Activated B cell treated with CpG ODN at 0.5 μM for 24 hours (primary cell): ENCODE measurements around the gene RAB11FIP4. TPM values are rescaled to one million over a fixed set of nuclear protein-coding genes. Genes with fewer than 3 reads are reported as not detected.

Experiments
- ATAC-seq: fragments of 200-7000 bp; cut with Tn5 transposase; one replicate; pipeline ENCODE4 v1.10.0; 2021; ENCODE audit warnings: low read depth, mild to moderate bottlenecking, moderate library complexity
- CTCF ChIA-PET: fragments of 350-600 bp; sonication (Branson Sonifier 250); formaldehyde crosslinking; loops from one replicate; lab custom pipeline; 2021; ENCODE audit warnings: antibody characterized with exemption; lab: Charles Lee
- POLR2A ChIA-PET: fragments of 350-600 bp; sonication (Branson Sonifier 250); formaldehyde crosslinking; loops from one replicate; lab custom pipeline; 2021; ENCODE audit warnings: antibody characterized with exemption; lab: Charles Lee
- DNase-seq: peaks from one replicate; pipeline ENCODE4 v3.0.0; 2022
- H3K27ac Mint-ChIP-seq: one replicate; pipeline ENCODE4 v1.8.0; 2020; ENCODE audit warnings: mixed read lengths
- H3K27me3 Mint-ChIP-seq: one replicate; pipeline ENCODE4 v1.8.0; 2021; ENCODE audit warnings: mixed read lengths
- H3K36me3 Mint-ChIP-seq: one replicate; pipeline ENCODE4 v1.8.0; 2021; ENCODE audit warnings: low read depth, mixed read lengths
- H3K4me1 Mint-ChIP-seq: one replicate; pipeline ENCODE4 v1.8.0; 2021; ENCODE audit warnings: mixed read lengths
- H3K4me3 Mint-ChIP-seq: one replicate; pipeline ENCODE4 v1.8.0; 2020; ENCODE audit warnings: mild to moderate bottlenecking, mixed read lengths
- H3K9me3 Mint-ChIP-seq: one replicate; pipeline ENCODE4 v1.8.0; 2020; ENCODE audit warnings: mixed read lengths
- intact Hi-C: fragments of 100-400 bp; cut with micrococcal nuclease; formaldehyde crosslinking; loops from one replicate; pipeline ENCODE4 v1.15.1; 2024
- total RNA-seq: library from RNA; stranded (reverse); gene quantifications from 2 replicates; pipeline ENCODE4 v1.2.3, GENCODE V29; 2022
- TF ChIP-seq, protein P1 (sequence below): fragments of 200-600 bp; IDR thresholded peaks from one replicate; pipeline ENCODE4 v1.8.0; 2022; ENCODE audit warnings: antibody characterized with exemption, mild to moderate bottlenecking

RAB11FIP4 gene
- total RNA-seq, 1 donor from 2014 or later = 43.2 TPM

DNA sequence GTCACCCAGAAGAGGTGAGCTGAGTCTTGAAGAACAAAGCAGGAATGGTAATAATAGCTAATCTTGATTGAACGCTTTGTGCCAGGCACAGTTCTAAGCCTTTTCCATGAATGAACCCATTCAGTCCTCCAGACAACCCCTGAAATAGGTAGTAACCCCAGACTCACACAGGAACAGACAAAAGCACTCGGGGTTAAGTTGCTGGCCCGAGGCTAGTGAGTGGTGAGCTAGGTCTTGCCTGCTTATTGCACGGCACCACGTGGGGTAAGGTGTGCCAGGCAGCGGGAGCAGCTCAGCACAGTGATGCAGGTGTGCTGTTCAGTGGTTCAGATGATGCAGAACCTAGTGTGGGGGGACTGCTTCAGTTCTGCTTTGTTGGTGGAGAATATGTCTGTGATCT, 181.6 kb downstream of the RAB11FIP4 start:
- Mint-ChIP-seq H3K9me3 (no peaks in the 10 kb centered on the region), H3K36me3 (no peaks in the 10 kb centered on the region), H3K27me3 (no peaks in the 10 kb centered on the region), H3K4me3 (no peak overlapping the region), H3K27ac (no peak overlapping the region), H3K4me1 (peaks cover 2% of the 10 kb centered on the region)
- ChIA-PET POLR2A (no interaction called here), CTCF (interaction anchor here (0.7 kb wide), 1 partner anchor 269 kb away, joined by 3 read pairs; no protein-coding TSS in a partner anchor)
- ATAC-seq = no peak
- intact Hi-C loops = no loop called here
- no peak for DNase-seq
- TF ChIP-seq, protein P1, sequence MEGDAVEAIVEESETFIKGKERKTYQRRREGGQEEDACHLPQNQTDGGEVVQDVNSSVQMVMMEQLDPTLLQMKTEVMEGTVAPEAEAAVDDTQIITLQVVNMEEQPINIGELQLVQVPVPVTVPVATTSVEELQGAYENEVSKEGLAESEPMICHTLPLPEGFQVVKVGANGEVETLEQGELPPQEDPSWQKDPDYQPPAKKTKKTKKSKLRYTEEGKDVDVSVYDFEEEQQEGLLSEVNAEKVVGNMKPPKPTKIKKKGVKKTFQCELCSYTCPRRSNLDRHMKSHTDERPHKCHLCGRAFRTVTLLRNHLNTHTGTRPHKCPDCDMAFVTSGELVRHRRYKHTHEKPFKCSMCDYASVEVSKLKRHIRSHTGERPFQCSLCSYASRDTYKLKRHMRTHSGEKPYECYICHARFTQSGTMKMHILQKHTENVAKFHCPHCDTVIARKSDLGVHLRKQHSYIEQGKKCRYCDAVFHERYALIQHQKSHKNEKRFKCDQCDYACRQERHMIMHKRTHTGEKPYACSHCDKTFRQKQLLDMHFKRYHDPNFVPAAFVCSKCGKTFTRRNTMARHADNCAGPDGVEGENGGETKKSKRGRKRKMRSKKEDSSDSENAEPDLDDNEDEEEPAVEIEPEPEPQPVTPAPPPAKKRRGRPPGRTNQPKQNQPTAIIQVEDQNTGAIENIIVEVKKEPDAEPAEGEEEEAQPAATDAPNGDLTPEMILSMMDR = no peak

DNA sequence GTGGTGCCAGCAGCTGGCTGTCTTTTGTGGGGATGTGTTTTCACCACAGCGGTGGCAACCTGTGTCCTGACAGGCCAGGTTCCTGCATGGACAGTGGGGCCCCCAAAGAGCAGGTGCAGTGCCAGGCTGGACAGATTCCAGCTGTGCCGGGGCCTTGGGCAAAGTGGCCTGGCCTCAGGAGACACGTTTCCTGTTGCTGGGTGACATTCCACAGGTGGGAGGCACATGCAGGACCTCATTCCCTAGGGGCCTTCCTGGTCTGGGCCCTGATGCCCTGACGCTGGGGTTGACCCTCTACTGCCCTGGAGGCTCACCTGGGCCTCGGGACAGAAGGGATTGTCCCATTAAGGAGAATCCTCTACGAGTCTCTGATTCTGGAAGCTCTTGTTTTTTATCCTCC, 182.4 kb downstream of the RAB11FIP4 start:
- no peaks in the 10 kb centered on the region for H3K9me3 Mint-ChIP-seq
- TF ChIP-seq, protein P1 = no peak
- H3K27me3 Mint-ChIP-seq = no peaks in the 10 kb centered on the region

DNA sequence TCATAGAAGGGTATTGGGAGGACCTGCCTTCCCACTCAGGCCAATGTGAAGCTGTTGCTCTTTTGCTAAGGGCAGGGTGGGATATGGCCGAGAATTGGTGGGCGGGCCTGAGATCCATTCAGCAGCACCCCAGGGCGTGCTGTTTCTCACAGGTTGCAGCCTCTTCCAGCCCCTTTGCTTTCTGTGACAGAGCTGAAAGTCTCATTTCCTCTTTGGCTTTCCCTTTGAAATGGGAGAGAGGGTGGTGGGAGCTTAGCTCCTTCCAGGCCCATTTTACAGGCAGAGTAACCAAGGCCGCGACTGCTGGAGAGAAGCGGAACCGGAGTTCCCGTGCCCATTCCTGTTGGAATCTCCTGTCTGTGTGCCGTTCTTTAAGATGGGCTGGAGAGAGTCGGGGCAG, 183.0 kb downstream of the RAB11FIP4 start:
- Mint-ChIP-seq H3K9me3 (no peaks in the 10 kb centered on the region), H3K4me3 (no peak overlapping the region), H3K36me3 (no peaks in the 10 kb centered on the region), H3K27ac (no peak overlapping the region), H3K4me1 (no peaks in the 10 kb centered on the region), H3K27me3 (no peaks in the 10 kb centered on the region)
- ATAC-seq (no peak), DNase-seq (no peak)
- POLR2A ChIA-PET = interaction anchor here (0.6 to 1.2 kb wide), 2 partner anchors 25 to 306 kb away, joined by 3 to 4 read pairs; no protein-coding TSS in a partner anchor
- CTCF ChIA-PET = interaction anchor here (1.4 kb wide), 1 partner anchor 268 kb away, joined by 5 read pairs; no protein-coding TSS in a partner anchor
- intact Hi-C loops = no loop called here
- TF ChIP-seq, protein P1 = no peak

More for the DNA sequence above, 182.4 kb downstream of the RAB11FIP4 start:
- H3K36me3 Mint-ChIP-seq = no peaks in the 10 kb centered on the region
- H3K27ac Mint-ChIP-seq = no peak overlapping the region
- no peak for ATAC-seq
- intact Hi-C loops = no loop called here
- no peak overlapping the region for H3K4me3 Mint-ChIP-seq
- H3K4me1 Mint-ChIP-seq = no peaks in the 10 kb centered on the region
- ChIA-PET POLR2A (interaction anchor here (1.2 kb wide), 1 partner anchor 24 kb away, joined by 4 read pairs; no protein-coding TSS in a partner anchor), CTCF (interaction anchor here (1.4 kb wide), 1 partner anchor 269 kb away, joined by 5 read pairs; no protein-coding TSS in a partner anchor)
- no peak for DNase-seq

DNA sequence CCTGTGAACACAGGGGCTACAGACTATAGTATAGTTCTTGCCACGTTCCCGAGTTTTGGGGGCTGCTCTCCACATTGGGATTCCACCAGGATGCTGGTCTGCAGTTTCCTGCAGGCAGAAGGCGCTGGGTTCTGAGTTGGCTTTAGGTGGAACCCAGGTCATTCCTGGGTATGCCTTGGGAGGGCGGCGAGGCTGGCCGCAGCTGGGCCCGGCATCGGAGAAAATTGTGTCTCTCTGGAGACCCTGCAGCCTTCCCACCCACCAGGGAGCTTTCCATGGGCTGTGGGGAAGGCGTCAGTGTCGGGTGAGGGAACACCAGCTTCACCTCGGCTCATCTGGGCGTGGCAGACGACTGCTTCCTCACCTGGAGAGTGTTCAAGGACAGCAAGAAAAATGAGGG, 183.6 kb downstream of the RAB11FIP4 start:
- H3K4me1 Mint-ChIP-seq = no peaks in the 10 kb centered on the region
- POLR2A ChIA-PET = interaction anchor here (0.6 kb wide), 1 partner anchor 305 kb away, joined by 3 read pairs; no protein-coding TSS in a partner anchor
- H3K4me3 Mint-ChIP-seq = no peak overlapping the region

DNA sequence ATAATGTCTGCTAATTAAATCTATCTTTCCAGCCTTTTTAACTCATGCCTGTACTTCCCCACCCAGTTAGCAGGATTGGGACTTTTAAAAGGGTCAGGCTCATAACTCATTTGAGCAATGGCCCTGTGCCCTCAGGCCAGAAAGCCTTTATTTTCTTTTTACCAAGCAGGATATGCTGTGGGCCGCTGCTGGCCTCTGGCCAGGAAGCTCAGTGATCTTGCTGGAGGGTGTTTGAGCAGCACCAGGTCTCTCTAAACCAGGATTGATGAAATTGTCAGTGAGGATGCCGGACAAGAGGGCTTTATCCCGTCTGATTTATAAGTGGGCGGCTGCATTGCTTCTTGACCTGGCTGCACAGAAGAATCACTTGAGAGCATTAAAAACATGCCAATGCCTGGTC, 187.8 kb downstream of the RAB11FIP4 start:
- Mint-ChIP-seq H3K27me3 (no peaks in the 10 kb centered on the region), H3K27ac (no peak overlapping the region), H3K36me3 (no peaks in the 10 kb centered on the region), H3K4me3 (no peak overlapping the region), H3K9me3 (no peaks in the 10 kb centered on the region), H3K4me1 (peaks cover 19% of the 10 kb centered on the region)
- ChIA-PET CTCF (no interaction called here), POLR2A (no interaction called here)
- ATAC-seq = no peak
- TF ChIP-seq, protein P1 = no peak
- intact Hi-C loops = no loop called here
- no peak for DNase-seq

More for the DNA sequence above, 183.6 kb downstream of the RAB11FIP4 start:
- intact Hi-C loops = no loop called here
- DNase-seq (no peak), ATAC-seq (no peak)
- Mint-ChIP-seq H3K36me3 (no peaks in the 10 kb centered on the region), H3K27ac (no peak overlapping the region), H3K27me3 (no peaks in the 10 kb centered on the region), H3K9me3 (no peaks in the 10 kb centered on the region)
- TF ChIP-seq, protein P1 = no peak
- CTCF ChIA-PET = interaction anchor here (1.0 to 1.4 kb wide), 2 partner anchors 266 to 268 kb away, joined by 3 to 5 read pairs; no protein-coding TSS in a partner anchor
